ENCODE measurements around the gene IRF4.

IRF4 gene

GRCh38 chr6:441126-441920, 49.8 kb downstream of the IRF4 start:
- DNase-seq (ENCODE audit: low read depth in 4 of 4, low spot score in 1 of 4): no peak

- DNase-seq (ENCODE audit: low read depth in 4 of 4, low spot score in 1 of 4): no peak
Observed at GRCh38 chr6:443621-444159, 52.1 kb downstream of the IRF4 start.

DNA sequence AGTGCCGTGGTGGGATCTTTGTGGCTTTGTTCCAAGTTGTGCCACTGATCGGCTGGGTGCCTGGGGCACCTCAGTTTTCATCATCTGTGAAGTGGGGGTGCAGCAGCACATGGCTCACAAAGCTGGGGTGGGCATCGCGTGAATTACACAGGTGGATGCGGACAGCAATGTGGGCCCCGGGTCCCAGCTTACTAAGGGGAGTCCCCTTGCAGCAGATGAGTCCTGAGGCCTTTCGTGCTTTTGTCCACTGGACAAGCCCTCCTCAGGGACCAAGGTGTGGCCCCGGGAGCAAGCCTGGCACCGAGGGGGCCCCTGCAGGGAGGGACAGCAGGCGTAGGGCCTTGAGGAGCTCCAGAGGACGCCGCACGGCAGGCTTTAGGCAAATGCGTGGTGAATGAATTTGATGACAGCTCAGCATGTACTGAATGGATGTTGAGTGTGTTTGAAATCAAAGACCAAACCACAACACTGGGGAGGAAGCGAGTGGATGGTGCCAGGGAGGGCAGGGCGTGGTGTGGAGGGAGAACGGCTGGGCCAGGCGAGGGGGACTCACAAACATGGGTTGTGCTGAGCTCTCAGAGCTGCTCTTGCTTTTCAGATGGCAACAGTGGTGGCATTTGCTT, 53.2 kb downstream of the IRF4 start:
- DNase-seq (ENCODE audit: low read depth in 4 of 4, low spot score in 1 of 4): peak in 2 of 4 experiments; percentile 33 to 38

DNA sequence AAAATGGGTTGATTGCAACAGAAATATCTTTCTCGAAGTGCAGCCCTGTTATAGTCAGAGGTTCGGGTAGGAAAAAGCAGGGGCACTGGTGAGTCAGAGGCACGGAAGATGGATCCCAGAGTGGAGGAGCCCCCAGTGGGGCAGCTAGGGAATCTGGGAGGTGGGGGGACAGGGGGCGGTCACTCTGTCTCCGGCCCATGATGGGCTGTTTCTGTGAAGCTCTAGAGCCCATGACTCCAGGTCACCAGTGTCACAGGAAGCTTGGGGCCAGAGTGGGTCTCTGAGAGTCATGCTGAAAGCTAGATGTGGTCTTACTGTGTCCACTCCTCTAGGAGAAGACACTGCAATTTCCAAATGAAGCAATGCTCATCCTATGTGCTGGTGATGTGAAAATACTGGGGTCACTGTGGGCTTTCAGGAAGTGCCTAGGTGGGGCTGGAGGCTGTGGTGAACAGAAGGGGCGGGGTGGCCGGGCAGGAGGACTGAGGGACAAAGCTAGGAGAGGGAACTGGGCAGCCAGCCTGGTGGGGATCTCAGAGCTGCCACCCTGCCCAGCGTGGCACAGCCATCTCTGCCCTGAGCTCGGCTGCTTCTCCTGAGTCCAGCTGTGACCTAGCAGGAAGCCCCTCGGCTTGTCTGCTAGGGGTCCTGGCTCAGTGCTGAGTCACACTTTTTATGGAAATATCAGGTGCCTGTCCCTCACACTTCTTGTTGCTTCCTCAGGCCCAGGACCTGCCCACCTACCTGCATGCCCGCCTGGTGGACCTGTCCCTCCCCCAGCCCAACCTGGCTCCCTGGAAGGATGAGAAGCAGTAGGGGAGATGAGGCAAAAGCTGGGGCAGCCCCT, 54.2 kb downstream of the IRF4 start:
- no peak for DNase-seq (ENCODE audit: low read depth in 4 of 4, low spot score in 1 of 4)

- peak; percentile 68 to 92 (median 78) for DNase-seq (ENCODE audit: low read depth in 4 of 4, low spot score in 1 of 4)
Observed at GRCh38 chr6:446418-447366, 55.1 kb downstream of the IRF4 start.

DNA sequence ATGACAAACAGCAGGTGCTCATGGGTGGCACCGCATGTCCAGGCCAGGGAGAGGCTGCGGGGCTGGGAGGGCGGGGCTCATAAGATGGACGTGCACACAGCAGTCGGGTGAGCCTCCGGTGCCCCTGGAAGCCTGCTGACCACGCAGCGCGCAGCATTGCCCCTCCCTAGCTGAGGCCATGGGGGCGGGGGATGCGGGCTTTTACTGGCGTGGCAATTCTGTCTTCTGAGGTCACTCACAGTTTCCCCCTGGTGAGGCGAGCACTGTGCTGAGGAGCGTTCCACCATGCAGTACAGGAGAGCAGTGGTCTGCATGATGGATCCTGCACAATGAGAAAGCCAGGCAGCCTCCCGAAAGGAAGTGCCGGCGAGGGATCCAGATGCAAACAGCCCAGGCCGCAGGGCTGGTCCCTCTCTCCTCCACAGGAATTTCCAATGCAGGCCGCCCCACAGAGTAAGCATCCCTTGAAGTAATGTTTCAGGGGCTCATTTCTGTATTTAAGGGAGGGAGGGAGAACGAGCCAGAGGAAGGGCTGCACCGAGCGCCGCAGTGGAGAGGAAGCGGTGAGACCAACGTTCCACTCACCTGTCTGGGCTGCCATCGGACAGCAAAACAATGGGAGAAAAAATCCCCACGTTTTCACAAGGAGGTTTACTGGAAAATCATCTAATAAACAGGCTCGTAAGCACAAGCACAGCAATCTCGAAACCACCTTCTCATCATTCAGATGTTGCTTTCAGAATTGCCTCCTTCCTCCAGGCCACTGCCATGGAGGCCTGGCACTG, 56.0 kb downstream of the IRF4 start:
- peak in 2 of 4 experiments; percentile 32 for DNase-seq (ENCODE audit: low read depth in 4 of 4, low spot score in 1 of 4)

DNA sequence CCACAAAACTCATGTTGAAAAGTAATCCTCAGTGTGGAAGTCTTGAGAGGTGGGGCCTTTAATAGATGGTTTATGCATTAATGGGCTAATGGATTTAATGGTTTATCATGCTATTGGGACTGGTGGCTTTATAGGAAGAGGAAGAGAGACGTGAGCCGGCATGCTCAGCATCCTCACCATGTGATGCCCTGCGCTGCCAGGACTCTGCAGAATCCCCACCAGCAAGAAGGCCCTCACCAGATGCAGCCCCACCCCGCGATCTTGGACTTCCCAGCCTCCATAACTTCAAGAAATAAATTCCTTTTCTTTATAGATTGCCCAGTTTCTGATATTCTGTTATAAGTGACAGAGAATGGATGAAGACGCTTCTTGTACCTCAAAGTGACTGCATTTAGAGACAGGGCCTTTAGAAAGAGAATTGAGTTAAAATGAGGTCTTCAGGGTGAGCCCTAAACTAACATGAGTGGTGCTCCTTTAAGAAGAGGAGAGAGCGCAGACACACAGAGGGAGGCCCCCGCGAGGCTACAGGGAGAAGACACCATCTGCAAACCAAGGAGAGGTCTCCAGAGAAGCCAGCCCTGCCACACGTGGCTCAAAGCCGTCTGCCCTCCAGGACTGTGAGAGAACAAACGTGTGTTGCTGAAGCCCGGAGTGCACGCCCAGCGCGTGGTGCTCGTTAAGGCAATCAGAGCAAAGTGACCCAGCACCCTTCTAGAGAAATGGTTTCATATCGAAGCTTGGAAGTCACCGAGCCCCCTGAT, 56.9 kb downstream of the IRF4 start:
- no peak for DNase-seq (ENCODE audit: low read depth in 4 of 4, low spot score in 1 of 4)

DNA sequence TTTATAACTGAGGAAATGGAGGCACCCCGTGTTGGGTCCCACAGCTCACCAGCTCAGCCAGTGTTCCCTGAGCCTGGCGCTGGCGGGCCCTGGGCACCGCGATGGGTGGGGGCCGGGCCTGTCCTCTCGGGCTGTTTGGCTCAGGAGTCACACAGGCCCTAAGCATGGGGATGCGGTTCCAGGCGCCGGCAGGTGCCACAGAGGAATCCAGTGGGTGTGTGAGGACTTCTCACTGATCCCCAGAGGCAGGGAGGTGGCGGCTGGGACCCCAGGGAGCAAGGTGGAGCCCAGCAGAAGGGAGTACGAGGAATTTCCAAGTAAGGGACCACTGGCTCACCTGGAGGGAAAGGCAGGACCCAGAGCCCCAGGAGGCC, 57.5 kb downstream of the IRF4 start:
- no peak for DNase-seq (ENCODE audit: low read depth in 4 of 4, low spot score in 1 of 4)

DNA sequence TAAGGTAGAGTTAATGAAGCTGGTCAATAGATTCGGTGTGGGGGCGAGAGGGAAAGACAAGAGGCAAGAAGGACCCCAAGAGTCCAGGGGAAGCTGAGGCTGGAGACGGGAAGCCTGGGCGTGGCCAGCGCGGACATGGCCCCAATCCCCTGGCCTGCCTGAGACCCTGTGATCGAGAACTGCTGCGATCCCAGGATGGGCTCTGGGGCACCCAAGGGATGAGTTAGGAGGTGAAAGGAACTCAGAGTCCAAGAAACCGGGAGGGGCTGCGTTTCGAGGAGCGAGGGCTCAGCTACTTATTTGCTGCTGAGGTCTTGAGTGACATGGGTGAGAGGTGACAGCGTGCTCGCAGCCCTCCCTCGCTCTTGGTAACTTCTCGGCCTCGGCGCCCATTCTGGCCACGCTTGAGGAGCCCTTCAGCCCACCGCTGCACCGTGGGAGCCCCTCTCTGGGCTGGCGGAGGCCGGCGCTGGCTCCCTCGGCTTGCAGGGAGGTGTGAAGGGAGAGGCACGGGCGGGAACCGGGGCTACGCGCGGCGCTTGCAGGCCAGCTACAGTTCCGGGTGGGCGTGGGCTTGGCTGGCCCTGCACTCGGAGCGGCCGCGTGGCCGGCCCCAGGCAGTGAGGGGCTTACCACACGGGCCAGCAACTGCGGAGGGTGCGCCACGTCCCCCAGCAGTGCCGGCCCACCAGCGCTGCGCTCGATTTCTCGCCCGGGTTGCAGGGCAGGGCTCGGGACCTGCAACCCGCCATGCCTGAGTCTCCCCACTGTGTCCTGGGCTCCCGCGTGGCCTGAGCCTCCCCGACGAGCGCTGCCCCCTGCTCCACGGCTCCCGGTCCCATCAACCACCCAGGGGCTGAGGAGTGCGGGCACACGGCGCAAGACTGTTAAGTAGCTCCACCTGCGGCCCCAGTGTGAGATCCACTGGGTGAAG, 58.2 kb downstream of the IRF4 start:
- DNase-seq (ENCODE audit: low read depth in 4 of 4, low spot score in 1 of 4): no peak

DNA sequence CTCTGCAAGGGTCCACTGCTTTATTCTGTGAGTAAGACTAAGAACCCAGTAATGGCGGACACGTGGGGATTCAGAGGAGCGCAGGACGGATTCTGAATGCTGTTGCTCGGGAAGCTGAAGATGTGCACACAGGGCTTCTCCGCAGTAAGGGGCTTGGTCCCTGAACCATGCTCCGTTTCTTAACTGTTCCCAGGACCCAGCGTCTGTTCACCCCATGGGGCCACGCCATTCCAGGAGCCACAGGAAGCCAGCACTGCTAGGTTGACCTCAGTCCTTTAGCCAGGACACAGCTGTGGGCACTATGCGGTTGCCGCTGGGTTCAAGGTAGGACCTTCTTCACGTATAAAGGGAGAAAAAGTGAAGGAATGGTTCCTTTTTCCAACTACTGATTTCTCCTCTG, 59.8 kb downstream of the IRF4 start:
- no peak for DNase-seq (ENCODE audit: low read depth in 4 of 4, low spot score in 1 of 4)

DNA sequence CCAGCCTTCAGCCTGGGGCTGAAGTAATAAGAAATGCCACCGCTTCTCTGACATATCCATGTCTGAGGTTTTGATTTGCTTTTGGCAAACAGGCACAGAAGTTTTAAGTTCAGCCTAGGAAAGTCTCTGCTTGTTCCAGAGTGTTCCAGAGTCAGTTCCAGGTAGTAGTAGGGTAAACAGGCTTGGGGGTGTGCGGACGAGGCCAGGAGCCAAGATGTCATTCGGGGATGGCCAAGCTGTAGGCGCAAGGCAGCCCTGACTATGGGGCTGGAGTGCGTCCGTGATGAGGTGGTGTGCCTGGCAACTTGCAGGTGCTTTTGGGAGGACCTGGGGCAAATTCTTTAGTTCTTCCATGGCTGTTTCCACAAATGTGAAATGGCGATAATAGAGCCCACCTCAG, 60.3 kb downstream of the IRF4 start:
- DNase-seq (ENCODE audit: low read depth in 4 of 4, low spot score in 1 of 4): no peak

- no peak for DNase-seq (ENCODE audit: low read depth in 4 of 4, low spot score in 1 of 4)
Observed at GRCh38 chr6:452301-453067, 60.9 kb downstream of the IRF4 start.

DNA sequence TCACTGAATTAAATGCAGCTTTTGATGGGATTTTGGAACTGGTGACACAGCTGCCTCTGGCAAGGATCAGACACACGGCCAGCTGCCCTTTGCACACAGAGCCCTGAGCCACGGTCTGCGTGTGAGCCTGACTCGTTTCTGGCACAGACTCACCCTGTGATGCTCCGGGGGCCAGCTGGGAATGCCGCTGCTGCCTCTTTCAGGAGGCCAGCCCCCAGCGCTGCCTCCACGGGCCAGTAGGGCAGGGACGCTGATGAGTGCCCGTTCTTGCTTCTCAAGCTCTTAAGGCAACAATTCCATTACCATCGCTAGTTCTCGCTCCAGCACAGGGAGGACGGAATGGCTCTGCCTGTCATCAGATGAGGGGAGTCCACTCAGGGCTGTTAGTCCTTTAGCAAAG, 61.6 kb downstream of the IRF4 start:
- DNase-seq (ENCODE audit: low read depth in 4 of 4, low spot score in 1 of 4): no peak

DNA sequence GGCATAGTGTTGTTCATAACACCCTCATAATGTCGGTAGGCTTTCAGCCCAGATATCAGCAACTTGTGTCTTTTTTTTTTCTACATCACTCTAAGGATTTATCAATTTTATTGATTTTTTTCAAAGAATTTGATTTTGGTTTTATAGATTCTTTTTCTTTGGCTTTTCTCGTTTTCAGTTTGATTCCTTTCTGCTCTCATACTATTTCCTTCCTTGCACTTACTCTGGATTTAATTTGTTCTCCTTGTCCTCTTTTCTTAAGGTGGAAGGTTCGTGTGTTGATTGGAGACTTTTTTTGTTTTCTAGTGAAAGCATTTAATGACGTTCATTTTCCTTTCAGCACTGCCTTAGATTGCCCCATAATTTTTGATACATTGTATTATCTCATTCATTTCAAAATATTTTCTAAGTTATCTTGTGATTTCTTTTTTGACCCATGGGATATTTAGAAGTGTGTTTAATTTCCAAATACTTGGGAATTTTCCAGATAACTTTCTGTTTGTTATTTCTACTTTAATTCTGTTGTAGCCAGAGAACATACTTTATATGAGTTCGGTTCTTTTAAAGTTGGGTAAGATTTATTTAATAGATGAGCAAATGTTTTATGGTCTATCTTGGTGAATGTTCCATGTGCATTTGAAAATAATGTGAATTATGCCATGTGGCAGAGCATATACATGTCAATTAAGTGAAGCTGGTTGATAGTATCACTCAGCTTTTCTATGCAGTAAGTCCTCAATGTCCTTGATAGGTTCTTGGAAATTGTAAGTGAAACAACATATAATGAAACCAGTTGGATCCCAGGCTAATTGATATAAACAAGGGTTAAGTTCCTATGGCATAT, 62.8 kb downstream of the IRF4 start:
- no peak for DNase-seq (ENCODE audit: low read depth in 4 of 4, low spot score in 1 of 4)

GRCh38 chr6:455006-455585, 63.5 kb downstream of the IRF4 start:
- DNase-seq (ENCODE audit: low read depth in 4 of 4, low spot score in 1 of 4): peak in 2 of 4 experiments; percentile 29 to 30

- DNase-seq (ENCODE audit: low read depth in 4 of 4, low spot score in 1 of 4): no peak
Observed at GRCh38 chr6:455835-456234, 64.3 kb downstream of the IRF4 start.

All from stimulated activated CD4-positive, alpha-beta T cell treated with anti-CD3 and anti-CD28 coated beads, Interleukin-1b, Interleukin-23, amount 100 ng/mL, for 24 hours (primary cell).